ENCODE measurements around the gene SAMD4A. TPM values are rescaled to one million over a fixed set of nuclear protein-coding genes. Genes with fewer than 3 reads are reported as not detected.

The SAMD4A gene
- polyA plus RNA-seq, 4 donors, result 2.7 to 9.6 (median 3.5) TPM

DNA sequence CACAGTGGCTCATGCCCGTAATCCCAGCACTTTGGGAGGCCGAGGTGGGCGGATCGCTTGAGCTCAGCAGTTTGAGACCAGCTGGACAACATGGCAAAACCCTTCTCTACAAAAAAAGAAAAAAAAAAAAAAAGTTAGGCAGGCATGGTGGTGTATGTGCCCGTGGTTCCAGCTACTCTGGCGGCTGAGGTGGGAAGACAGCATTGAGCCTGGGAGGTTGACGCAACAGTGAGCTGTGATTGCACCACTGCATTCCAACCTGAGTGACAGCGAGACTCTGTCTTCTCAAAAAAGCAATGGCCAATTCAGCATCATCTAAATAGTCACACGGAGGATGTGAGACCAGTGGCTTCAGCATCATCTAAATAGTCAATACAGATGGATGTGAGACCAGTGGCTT lies 10.4 kb upstream of the SAMD4A start:
- DNase-seq (no peak), FAIRE-seq (no peak)
- H3K4me3 ChIP-seq (ENCODE audit: low read depth in 1 of 3, low read length in 3 of 3), result no peak overlapping the region
- no peaks in the 10 kb centered on the region for H3K36me3 ChIP-seq (ENCODE audit: control insufficient read depth in 3 of 3, insufficient read depth in 2 of 3, low read depth in 1 of 3, low read length in 3 of 3)
- no peaks in the 10 kb centered on the region for H3K27me3 ChIP-seq (ENCODE audit: control insufficient read depth in 3 of 3, insufficient read depth in 3 of 3, low read length in 3 of 3)
- no peak overlapping the region for H3K27ac ChIP-seq (ENCODE audit: low read depth in 1 of 3, low read length in 2 of 3)
- 92 to 93% (median 92%) methylated on average over 9 of the region's 9 CpGs for WGBS, 3 donors
- no peaks in the 10 kb centered on the region for H3K4me1 ChIP-seq (ENCODE audit: control insufficient read depth in 3 of 3, insufficient read depth in 2 of 3, low read depth in 1 of 3, low read length in 2 of 3)
- H3K9me3 ChIP-seq (ENCODE audit: control insufficient read depth in 2 of 2, insufficient read depth in 1 of 2, low read depth in 1 of 2, low read length in 1 of 2), result no peaks in the 10 kb centered on the region

DNA sequence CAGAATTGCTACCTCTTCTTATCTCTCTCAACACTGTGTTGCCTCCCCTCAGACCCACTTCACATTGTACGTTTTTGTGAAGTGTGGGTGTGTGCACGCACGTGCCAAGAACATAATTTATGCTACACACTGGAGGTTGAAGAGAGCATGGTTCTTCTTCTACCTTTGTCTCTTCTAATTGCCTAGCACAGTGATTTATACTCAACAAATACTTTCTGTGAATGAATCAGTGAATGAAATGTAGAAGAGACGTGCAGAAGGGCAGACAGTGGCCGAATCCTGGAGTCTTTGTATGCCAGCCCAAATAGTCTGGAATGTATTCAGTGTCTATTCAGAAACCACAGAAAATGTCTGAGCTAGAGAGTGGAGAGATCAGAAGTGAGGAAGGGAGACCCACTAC lies 4.6 kb upstream of the SAMD4A start:
- Histone ChIP-seq H3K36me3 (ENCODE audit: control insufficient read depth in 3 of 3, insufficient read depth in 2 of 3, low read depth in 1 of 3, low read length in 3 of 3) (no peaks in the 10 kb centered on the region), H3K4me1 (ENCODE audit: control insufficient read depth in 3 of 3, insufficient read depth in 2 of 3, low read depth in 1 of 3, low read length in 2 of 3) (peaks cover 0 to 2% (median 0%) of the 10 kb centered on the region in 3 donors), H3K9me3 (ENCODE audit: control insufficient read depth in 2 of 2, insufficient read depth in 1 of 2, low read depth in 1 of 2, low read length in 1 of 2) (no peaks in the 10 kb centered on the region), H3K4me3 (ENCODE audit: low read depth in 1 of 3, low read length in 3 of 3) (no peak overlapping the region), H3K27me3 (ENCODE audit: control insufficient read depth in 3 of 3, insufficient read depth in 3 of 3, low read length in 3 of 3) (no peaks in the 10 kb centered on the region), H3K27ac (ENCODE audit: low read depth in 1 of 3, low read length in 2 of 3) (no peak overlapping the region)
- WGBS, 3 donors, result 61 to 80% (median 70%) methylated on average over 5 of the region's 5 CpGs
- DNase-seq, result no peak
- FAIRE-seq, result no peak

DNA sequence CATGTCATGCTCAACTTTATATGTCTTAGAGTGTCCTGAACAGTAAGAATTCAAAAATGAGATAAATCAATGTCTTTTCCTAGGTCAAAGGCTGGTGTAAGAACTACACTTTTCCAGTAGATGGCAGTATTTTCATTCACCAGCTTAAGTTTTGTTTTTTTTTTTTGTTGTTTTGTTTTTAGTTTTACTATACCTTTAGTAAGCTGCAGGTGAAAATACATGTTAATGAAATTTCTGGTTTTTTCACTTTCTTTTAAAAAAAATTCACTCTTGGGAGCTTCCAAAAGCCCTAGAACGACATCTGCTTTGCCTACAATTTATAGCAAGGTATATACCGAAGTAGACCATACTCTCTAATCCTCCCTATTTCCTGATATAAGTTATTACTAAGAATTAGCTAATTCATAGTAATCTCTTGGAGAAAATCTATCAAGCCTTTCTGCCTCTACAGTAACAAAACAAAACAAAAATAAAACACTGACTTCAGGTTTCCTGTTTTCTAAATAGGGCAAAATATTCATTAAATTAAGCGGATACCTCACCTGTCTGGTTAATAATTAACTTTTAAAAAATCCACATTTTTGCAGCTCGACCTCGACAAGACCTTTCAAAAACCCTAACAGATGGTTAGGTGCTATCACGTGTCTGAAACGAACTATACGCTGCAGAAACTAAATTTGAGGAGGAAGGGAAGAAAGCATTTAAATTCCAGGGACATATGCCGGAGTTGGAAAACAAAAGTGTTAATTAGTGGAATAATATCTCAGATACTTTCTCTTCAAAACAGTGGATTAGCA lies 2.7 kb upstream of the SAMD4A start:
- no peaks in the 10 kb centered on the region for H3K9me3 ChIP-seq (ENCODE audit: control insufficient read depth in 2 of 2, insufficient read depth in 1 of 2, low read depth in 1 of 2, low read length in 1 of 2)
- no peaks in the 10 kb centered on the region for H3K27me3 ChIP-seq (ENCODE audit: control insufficient read depth in 3 of 3, insufficient read depth in 3 of 3, low read length in 3 of 3)
- H3K27ac ChIP-seq (ENCODE audit: low read depth in 1 of 3, low read length in 2 of 3), result peak overlapping the region; percentile 96 to 99 (median 98)
- peaks cover 0 to 9% (median 0%) of the 10 kb centered on the region in 3 donors for H3K4me1 ChIP-seq (ENCODE audit: control insufficient read depth in 3 of 3, insufficient read depth in 2 of 3, low read depth in 1 of 3, low read length in 2 of 3)
- DNase-seq (peak; percentile 57 to 75), FAIRE-seq (no peak)
- H3K4me3 ChIP-seq (ENCODE audit: low read depth in 1 of 3, low read length in 3 of 3), result peak overlapping the region in 2 of 3 donors; percentile 62 to 86
- 1 to 8% (median 6%) methylated on average over 9 of the region's 9 CpGs for WGBS, 3 donors
- no peaks in the 10 kb centered on the region for H3K36me3 ChIP-seq (ENCODE audit: control insufficient read depth in 3 of 3, insufficient read depth in 2 of 3, low read depth in 1 of 3, low read length in 3 of 3)

DNA sequence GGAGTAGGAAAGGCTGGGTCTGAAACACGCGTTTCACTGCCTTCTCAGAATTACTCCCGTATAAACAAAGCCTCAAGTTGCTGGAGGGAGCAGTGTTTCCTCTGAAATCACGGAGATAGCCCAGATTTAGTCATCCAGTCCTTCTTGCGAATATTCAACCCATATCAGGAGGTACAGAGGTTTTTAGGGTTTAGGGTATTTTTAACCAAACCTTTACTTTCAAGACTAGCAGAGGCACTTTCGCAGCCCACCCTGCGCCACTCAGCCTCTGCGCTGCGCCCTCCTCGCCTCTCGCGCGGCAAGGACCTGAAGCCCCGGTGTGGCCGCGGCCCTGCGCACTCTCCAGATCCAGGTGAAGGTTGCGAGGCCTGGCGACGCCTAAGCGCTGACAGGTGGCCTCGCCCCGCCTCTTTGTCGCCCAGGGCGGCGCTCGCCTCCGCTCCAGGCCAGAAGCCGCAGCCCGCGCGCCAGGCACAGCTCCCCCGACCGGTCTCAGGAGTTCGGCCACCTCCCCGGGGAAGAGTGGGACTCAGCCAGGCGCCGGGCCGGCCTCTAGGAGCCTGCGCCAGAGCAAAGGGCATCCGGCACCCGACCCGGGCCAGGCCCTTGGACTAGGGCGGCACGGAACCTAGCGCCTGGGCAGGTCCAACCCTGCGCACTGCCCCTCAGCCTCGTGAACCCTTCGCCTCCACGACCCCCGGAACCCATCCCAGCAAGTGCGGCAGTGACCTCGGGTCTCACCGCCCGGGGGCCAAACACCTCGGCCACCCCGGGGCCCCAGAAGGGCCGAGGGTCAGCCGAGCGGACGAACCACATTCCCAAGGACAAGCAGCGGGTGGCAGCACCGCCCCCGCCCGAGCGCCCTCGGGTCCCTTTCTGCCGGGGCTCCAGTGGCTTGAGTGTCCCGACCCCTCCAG lies 1.8 kb upstream of the SAMD4A start:
- no peak for FAIRE-seq
- H3K4me1 ChIP-seq (ENCODE audit: control insufficient read depth in 3 of 3, insufficient read depth in 2 of 3, low read depth in 1 of 3, low read length in 2 of 3), result peaks cover 0 to 9% (median 0%) of the 10 kb centered on the region in 3 donors
- WGBS, 3 donors, result 0 to 1% (median 0%) methylated on average over 67 to 69 of the region's 69 CpGs
- peak overlapping the region; percentile 62 to 86 (median 65) for H3K4me3 ChIP-seq (ENCODE audit: low read depth in 1 of 3, low read length in 3 of 3)
- H3K9me3 ChIP-seq (ENCODE audit: control insufficient read depth in 2 of 2, insufficient read depth in 1 of 2, low read depth in 1 of 2, low read length in 1 of 2), result no peaks in the 10 kb centered on the region
- DNase-seq, result peak; percentile 91
- H3K36me3 ChIP-seq (ENCODE audit: control insufficient read depth in 3 of 3, insufficient read depth in 2 of 3, low read depth in 1 of 3, low read length in 3 of 3), result no peaks in the 10 kb centered on the region
- no peaks in the 10 kb centered on the region for H3K27me3 ChIP-seq (ENCODE audit: control insufficient read depth in 3 of 3, insufficient read depth in 3 of 3, low read length in 3 of 3)
- H3K27ac ChIP-seq (ENCODE audit: low read depth in 1 of 3, low read length in 2 of 3), result peak overlapping the region; percentile 96 to 99 (median 98)

DNA sequence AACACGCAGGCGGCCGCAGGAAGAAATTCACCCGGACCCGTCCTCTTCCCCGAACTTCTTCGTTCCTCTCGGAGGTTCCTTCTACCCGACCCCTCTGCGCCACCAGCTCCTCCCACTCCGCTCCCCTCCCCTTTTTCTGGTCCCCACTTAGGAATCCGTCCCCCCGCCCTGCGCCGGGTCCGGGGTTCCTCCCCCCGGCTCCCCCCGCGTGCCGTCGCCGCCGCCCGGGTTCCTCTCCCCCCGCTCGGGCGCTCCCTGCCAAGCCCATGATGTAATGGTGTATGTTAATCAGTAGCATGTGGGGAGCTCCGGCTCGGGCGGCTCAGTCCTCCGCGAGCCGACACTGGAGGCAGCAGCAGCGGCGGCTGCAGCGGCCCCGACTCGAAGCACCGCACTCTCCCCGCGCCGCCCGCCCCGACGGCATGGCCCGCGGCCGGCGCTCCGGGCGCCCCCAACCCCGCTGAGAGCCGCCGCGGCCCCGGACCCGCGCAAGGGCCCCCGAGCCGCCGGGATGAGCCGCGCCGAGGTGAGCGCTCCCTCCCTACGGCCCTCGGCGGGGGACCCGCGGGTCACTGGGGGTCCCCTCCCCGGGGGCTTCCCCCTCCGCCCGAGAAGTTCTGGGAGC lies 1.0 kb upstream of the SAMD4A start:
- peak overlapping the region; percentile 62 to 86 (median 65) for H3K4me3 ChIP-seq (ENCODE audit: low read depth in 1 of 3, low read length in 3 of 3)
- H3K4me1 ChIP-seq (ENCODE audit: control insufficient read depth in 3 of 3, insufficient read depth in 2 of 3, low read depth in 1 of 3, low read length in 2 of 3), result peaks cover 0 to 9% (median 0%) of the 10 kb centered on the region in 3 donors
- H3K27me3 ChIP-seq (ENCODE audit: control insufficient read depth in 3 of 3, insufficient read depth in 3 of 3, low read length in 3 of 3), result no peaks in the 10 kb centered on the region
- no peak for FAIRE-seq
- peak overlapping the region; percentile 96 to 99 (median 98) for H3K27ac ChIP-seq (ENCODE audit: low read depth in 1 of 3, low read length in 2 of 3)
- 1% methylated on average over 46 to 73 of the region's 73 CpGs for WGBS, 3 donors
- H3K36me3 ChIP-seq (ENCODE audit: control insufficient read depth in 3 of 3, insufficient read depth in 2 of 3, low read depth in 1 of 3, low read length in 3 of 3), result no peaks in the 10 kb centered on the region
- DNase-seq, result peak; percentile 91 to 96
- no peaks in the 10 kb centered on the region for H3K9me3 ChIP-seq (ENCODE audit: control insufficient read depth in 2 of 2, insufficient read depth in 1 of 2, low read depth in 1 of 2, low read length in 1 of 2)

DNA sequence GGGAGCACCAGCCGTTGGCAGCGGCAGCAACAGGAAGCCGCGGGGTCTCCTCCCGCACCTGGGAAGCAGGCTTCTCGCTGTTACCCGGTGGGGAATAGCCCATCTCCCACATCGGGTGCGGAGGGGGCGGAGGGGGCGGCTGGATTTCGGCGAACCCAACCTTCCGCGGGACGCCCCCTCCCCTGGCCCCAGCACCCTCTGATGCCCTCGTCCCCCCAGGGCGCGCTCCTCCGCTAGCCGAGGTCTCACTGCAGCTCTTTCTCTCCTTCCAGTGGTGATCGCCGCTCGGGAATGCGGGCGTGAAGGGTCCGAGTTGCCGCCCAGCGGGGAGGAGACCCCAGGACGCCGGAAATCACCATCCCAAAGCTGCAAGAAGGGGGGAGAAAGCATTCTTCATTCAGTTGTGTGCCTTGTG lies 303 bp downstream of the SAMD4A start:
- Histone ChIP-seq H3K9me3 (ENCODE audit: control insufficient read depth in 2 of 2, insufficient read depth in 1 of 2, low read depth in 1 of 2, low read length in 1 of 2) (peaks cover 0 to 1% of the 10 kb centered on the region in 2 donors), H3K36me3 (ENCODE audit: control insufficient read depth in 3 of 3, insufficient read depth in 2 of 3, low read depth in 1 of 3, low read length in 3 of 3) (no peaks in the 10 kb centered on the region), H3K4me1 (ENCODE audit: control insufficient read depth in 3 of 3, insufficient read depth in 2 of 3, low read depth in 1 of 3, low read length in 2 of 3) (peaks cover 0 to 9% (median 0%) of the 10 kb centered on the region in 3 donors), H3K4me3 (ENCODE audit: low read depth in 1 of 3, low read length in 3 of 3) (peak overlapping the region; percentile 62 to 70 (median 65)), H3K27ac (ENCODE audit: low read depth in 1 of 3, low read length in 2 of 3) (peak overlapping the region; percentile 68 to 99 (median 96)), H3K27me3 (ENCODE audit: control insufficient read depth in 3 of 3, insufficient read depth in 3 of 3, low read length in 3 of 3) (no peaks in the 10 kb centered on the region)
- DNase-seq (peak in 1 of 2 donors; percentile 10), FAIRE-seq (no peak)
- 0 to 1% (median 0%) methylated on average over 30 to 31 of the region's 31 CpGs for WGBS, 3 donors

DNA sequence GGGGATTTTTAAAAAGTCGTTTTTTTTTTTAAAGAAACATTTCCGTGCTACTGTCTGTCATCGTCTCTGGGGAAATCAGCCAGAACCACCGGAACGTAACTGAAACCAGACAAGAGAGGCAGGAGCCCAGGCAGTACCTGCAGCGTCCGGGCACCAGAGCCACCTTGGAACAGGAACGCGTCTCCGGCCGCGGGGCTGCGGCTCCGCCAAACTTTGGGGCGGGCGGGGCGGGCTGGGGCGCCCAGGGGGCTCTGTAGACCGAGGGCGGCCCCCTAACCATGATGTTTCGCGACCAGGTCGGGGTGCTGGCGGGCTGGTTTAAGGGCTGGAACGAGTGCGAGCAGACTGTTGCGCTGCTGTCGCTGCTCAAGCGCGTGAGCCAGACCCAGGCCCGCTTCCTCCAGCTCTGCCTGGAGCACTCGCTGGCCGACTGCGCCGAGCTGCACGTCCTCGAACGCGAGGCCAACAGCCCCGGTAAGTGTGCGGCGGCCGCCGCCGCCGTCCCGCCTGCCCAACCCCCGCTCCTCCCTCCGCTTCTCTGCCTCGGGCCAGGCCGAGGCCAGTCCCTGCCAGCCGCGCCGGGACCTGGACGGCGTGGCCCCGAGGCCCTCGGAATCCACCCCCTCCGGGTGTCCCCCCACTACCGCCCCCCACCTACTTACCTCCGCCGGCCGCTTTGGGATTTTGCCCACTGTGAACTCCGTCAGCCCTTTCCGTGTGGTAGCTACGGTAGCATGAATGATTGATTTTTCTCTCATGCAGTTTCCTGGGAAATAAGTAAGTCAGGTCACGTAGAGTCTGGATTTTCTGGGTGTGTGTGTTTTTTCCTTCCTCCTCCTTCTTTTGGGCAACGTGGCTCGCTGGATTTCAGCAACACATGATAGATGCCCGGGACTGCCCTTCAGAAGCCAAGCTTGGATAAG lies 972 bp downstream of the SAMD4A start:
- WGBS, 3 donors, result 1 to 2% (median 1%) methylated on average over 43 to 70 of the region's 70 CpGs
- peak; percentile 33 to 69 for DNase-seq
- no peak for FAIRE-seq
- Histone ChIP-seq H3K27ac (ENCODE audit: low read depth in 1 of 3, low read length in 2 of 3) (peak overlapping the region in 2 of 3 donors; percentile 68 to 96), H3K4me3 (ENCODE audit: low read depth in 1 of 3, low read length in 3 of 3) (peak overlapping the region; percentile 62 to 70 (median 65)), H3K4me1 (ENCODE audit: control insufficient read depth in 3 of 3, insufficient read depth in 2 of 3, low read depth in 1 of 3, low read length in 2 of 3) (peaks cover 0 to 9% (median 0%) of the 10 kb centered on the region in 3 donors), H3K9me3 (ENCODE audit: control insufficient read depth in 2 of 2, insufficient read depth in 1 of 2, low read depth in 1 of 2, low read length in 1 of 2) (peaks cover 2 to 4% of the 10 kb centered on the region in 2 donors), H3K27me3 (ENCODE audit: control insufficient read depth in 3 of 3, insufficient read depth in 3 of 3, low read length in 3 of 3) (no peaks in the 10 kb centered on the region), H3K36me3 (ENCODE audit: control insufficient read depth in 3 of 3, insufficient read depth in 2 of 3, low read depth in 1 of 3, low read length in 3 of 3) (no peaks in the 10 kb centered on the region)

Measured in small intestine (tissue), 7 donors.